ENCODE results near the gene ATF7.
"Not testable (repeated sequence)": the region's sequence is repeated elsewhere in the genome, so short reads cannot be mapped to it uniquely, and the experiment has no call there.

Gene ATF7

DNA sequence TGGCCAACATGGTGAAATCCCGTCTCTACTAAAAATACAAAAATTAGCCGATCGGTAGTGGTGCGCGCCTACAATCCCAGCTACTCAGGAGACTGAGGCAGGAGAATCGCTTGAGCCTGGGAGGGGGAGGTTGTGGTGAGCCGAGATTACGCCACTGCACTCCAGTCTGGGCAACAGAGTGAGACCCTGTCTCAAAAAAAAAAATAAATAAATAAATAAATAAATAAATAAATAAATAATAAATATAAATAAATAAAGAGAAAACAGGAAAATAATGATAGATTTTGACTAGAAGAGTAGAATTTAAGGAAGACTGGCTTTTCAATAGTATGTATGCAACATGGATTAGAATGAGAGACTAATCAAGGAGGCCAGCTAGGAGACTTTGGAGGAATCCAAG lies 76.1 kb downstream of the ATF7 start (continued):
- TF ChIP-seq, protein P1, sequence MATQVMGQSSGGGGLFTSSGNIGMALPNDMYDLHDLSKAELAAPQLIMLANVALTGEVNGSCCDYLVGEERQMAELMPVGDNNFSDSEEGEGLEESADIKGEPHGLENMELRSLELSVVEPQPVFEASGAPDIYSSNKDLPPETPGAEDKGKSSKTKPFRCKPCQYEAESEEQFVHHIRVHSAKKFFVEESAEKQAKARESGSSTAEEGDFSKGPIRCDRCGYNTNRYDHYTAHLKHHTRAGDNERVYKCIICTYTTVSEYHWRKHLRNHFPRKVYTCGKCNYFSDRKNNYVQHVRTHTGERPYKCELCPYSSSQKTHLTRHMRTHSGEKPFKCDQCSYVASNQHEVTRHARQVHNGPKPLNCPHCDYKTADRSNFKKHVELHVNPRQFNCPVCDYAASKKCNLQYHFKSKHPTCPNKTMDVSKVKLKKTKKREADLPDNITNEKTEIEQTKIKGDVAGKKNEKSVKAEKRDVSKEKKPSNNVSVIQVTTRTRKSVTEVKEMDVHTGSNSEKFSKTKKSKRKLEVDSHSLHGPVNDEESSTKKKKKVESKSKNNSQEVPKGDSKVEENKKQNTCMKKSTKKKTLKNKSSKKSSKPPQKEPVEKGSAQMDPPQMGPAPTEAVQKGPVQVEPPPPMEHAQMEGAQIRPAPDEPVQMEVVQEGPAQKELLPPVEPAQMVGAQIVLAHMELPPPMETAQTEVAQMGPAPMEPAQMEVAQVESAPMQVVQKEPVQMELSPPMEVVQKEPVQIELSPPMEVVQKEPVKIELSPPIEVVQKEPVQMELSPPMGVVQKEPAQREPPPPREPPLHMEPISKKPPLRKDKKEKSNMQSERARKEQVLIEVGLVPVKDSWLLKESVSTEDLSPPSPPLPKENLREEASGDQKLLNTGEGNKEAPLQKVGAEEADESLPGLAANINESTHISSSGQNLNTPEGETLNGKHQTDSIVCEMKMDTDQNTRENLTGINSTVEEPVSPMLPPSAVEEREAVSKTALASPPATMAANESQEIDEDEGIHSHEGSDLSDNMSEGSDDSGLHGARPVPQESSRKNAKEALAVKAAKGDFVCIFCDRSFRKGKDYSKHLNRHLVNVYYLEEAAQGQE (tag by site-specific recombination; IDR thresholded peaks at IDR 0.05), result peak; percentile 87
- TF ChIP-seq ZNF140 (tag by site-specific recombination; IDR thresholded peaks at IDR 0.05) (peak; percentile 91), ZNF558 (tag by site-specific recombination; IDR thresholded peaks at IDR 0.05) (peak; percentile 87), ZNF623 (tag by site-specific recombination; IDR thresholded peaks at IDR 0.05) (peak; percentile 88), ZNF791 (tag by site-specific recombination; IDR thresholded peaks at IDR 0.05) (0 out of 2 replicates have a peak, but pooled peaks have one; percentile 56), ZNF404 (tag by site-specific recombination; IDR thresholded peaks at IDR 0.05) (0 out of 2 replicates have a peak, but pooled peaks have one; percentile 20), ZXDB (tag by site-specific recombination; IDR thresholded peaks at IDR 0.05) (peak; percentile 89), ZNF426 (tag by site-specific recombination; IDR thresholded peaks at IDR 0.05) (peak; percentile 97), GFI1B (tag by site-specific recombination; IDR thresholded peaks at IDR 0.05) (0 out of 2 replicates have a peak, but pooled peaks have one; percentile 25), ZNF394 (tag by site-specific recombination; IDR thresholded peaks at IDR 0.05; ENCODE audit: borderline replicate concordance) (peak; percentile 99), ZNF555 (tag by site-specific recombination; conservative IDR thresholded peaks at IDR 0.05) (peak; percentile 96), ZNF501 (tag by site-specific recombination; IDR thresholded peaks at IDR 0.05) (peak; percentile 65; the same call in 1 of the 2 replicates), ZNF366 (tag by site-specific recombination; conservative IDR thresholded peaks at IDR 0.05) (peak; percentile 41; the same call in 1 of the 2 replicates), ZNF560 (tag by site-specific recombination; IDR thresholded peaks at IDR 0.05; ENCODE audit: borderline replicate concordance) (peak; percentile 90; the same call in 1 of the 2 replicates), ZNF664 (tag by site-specific recombination; IDR thresholded peaks at IDR 0.05) (peak; percentile 87), ZNF530 (tag by site-specific recombination; IDR thresholded peaks at IDR 0.05; ENCODE audit: low read depth) (0 out of 2 replicates have a peak, but pooled peaks have one; percentile 59)
- TF ChIP-seq, protein P2, sequence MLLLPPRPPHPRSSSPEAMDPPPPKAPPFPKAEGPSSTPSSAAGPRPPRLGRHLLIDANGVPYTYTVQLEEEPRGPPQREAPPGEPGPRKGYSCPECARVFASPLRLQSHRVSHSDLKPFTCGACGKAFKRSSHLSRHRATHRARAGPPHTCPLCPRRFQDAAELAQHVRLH (tag by site-specific recombination; IDR thresholded peaks at IDR 0.05), result peak; percentile 80

DNA sequence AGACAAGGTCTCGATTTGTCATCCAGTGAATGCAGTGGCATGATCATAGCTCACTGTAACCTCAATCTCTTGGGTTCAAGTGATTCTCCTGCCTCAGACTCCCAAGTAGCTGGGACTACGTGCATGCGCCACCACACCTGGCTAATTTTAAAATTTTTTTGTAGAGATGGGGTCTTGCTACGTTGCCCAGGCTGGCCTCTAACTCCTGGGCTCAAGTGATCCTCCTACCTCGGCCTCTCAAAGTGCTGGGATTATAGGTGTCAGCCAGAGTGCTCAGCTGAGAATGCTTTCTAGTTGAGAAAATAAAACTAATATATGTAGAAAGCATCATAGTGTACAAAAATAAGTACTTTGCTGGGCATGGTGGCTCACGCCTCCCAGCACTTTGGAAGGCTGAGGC lies 77.8 kb downstream of the ATF7 start:
- POLR2A ChIA-PET, result interaction anchor here (0.6 kb wide), 1 partner anchor 643 kb away, joined by 4 read pairs; no protein-coding TSS in a partner anchor
- CTCF ChIA-PET, result interaction anchor here (1.0 to 1.6 kb wide), 2 partner anchors 10 to 127 kb away, joined by 4 to 6 read pairs; partner anchors contain the start of gene ATP5MC2
- H3K9me3 ChIP-seq (ENCODE audit: control insufficient read depth, insufficient read depth, low read depth, low read length); H3K4me3 ChIP-seq (ENCODE audit: low read depth, low read length); H3K27ac ChIP-seq (ENCODE audit: extremely low read depth, low read depth, low read length): not testable (repeated sequence)
- H3K36me3 ChIP-seq (ENCODE audit: control insufficient read depth in 2 of 2, insufficient read depth in 1 of 2, low read length in 2 of 2), result peaks cover 9 to 16% of the 10 kb centered on the region in 2 experiments; a peak in 2 of 3 replicates
- TF ChIP-seq ZNF121 (tag by site-specific recombination; IDR thresholded peaks at IDR 0.05), result peak; percentile 88
- H3K4me1 ChIP-seq (ENCODE audit: control insufficient read depth, insufficient read depth, low read length), result peaks cover 14% of the 10 kb centered on the region

DNA sequence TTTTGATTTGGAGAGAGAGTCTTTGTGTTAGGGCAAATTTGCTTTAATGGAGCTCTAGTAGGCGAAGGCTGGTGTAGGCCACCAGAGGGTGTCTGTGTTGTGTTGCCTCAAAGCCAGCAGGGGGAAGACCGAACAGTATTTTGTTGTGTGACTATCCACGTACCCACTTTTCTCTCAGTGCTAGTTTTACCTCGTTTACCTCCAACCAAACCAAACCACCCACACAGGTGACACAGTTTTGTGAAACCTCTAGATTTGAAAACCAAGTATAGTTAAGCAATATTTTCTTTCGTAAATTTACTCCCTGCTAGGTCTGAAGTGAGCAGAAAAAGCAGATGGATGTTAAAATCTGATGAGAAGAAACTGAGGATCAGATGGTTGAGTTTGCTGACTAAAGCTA lies 82.6 kb downstream of the ATF7 start:
- H3K4me3 ChIP-seq (ENCODE audit: low read depth, low read length), result no peak overlapping the region
- no peaks in the 10 kb centered on the region for H3K9me3 ChIP-seq (ENCODE audit: control insufficient read depth, insufficient read depth, low read depth, low read length)
- ChIA-PET CTCF (interaction anchor here (0.6 to 3.4 kb wide), 25 partner anchors 10 to 214 kb away, joined by 3 to 50 read pairs (median 4); partner anchors contain the start of genes ATF7 and ATP5MC2), POLR2A (interaction anchor here (0.9 to 1.5 kb wide), 2 partner anchors 83 to 132 kb away, joined by 3 to 11 read pairs; partner anchors contain the start of genes ATF7 and ATP5MC2)
- no peak overlapping the region; the same call in 1 of the 2 replicates for H3K27ac ChIP-seq (ENCODE audit: extremely low read depth, low read depth, low read length)
- H3K4me1 ChIP-seq (ENCODE audit: control insufficient read depth, insufficient read depth, low read length), result peaks cover 9% of the 10 kb centered on the region
- peaks cover 15 to 26% of the 10 kb centered on the region in 2 experiments for H3K36me3 ChIP-seq (ENCODE audit: control insufficient read depth in 2 of 2, insufficient read depth in 1 of 2, low read length in 2 of 2)
- TF ChIP-seq MYNN (tag by site-specific recombination; IDR thresholded peaks at IDR 0.05; ENCODE audit: borderline replicate concordance) (no peak), ZNF654 (tag by site-specific recombination; IDR thresholded peaks at IDR 0.05; ENCODE audit: low read depth) (peak; percentile 71), ZNF660 (tag by site-specific recombination; IDR thresholded peaks at IDR 0.05) (peak; percentile 62; the same call in 1 of the 2 replicates)
- TF ChIP-seq, protein P3, sequence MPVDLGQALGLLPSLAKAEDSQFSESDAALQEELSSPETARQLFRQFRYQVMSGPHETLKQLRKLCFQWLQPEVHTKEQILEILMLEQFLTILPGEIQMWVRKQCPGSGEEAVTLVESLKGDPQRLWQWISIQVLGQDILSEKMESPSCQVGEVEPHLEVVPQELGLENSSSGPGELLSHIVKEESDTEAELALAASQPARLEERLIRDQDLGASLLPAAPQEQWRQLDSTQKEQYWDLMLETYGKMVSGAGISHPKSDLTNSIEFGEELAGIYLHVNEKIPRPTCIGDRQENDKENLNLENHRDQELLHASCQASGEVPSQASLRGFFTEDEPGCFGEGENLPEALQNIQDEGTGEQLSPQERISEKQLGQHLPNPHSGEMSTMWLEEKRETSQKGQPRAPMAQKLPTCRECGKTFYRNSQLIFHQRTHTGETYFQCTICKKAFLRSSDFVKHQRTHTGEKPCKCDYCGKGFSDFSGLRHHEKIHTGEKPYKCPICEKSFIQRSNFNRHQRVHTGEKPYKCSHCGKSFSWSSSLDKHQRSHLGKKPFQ (tag by site-specific recombination; IDR thresholded peaks at IDR 0.05), result 0 out of 2 replicates have a peak, but pooled peaks have one; percentile 34
- TF ChIP-seq, protein P4, sequence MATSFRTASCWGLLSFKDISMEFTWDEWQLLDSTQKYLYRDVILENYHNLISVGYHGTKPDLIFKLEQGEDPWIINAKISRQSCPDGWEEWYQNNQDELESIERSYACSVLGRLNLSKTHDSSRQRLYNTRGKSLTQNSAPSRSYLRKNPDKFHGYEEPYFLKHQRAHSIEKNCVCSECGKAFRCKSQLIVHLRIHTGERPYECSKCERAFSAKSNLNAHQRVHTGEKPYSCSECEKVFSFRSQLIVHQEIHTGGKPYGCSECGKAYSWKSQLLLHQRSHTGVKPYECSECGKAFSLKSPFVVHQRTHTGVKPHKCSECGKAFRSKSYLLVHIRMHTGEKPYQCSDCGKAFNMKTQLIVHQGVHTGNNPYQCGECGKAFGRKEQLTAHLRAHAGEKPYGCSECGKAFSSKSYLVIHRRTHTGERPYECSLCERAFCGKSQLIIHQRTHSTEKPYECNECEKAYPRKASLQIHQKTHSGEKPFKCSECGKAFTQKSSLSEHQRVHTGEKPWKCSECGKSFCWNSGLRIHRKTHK (tag by site-specific recombination; IDR thresholded peaks at IDR 0.05), result no peak
- TF ChIP-seq, protein P5, sequence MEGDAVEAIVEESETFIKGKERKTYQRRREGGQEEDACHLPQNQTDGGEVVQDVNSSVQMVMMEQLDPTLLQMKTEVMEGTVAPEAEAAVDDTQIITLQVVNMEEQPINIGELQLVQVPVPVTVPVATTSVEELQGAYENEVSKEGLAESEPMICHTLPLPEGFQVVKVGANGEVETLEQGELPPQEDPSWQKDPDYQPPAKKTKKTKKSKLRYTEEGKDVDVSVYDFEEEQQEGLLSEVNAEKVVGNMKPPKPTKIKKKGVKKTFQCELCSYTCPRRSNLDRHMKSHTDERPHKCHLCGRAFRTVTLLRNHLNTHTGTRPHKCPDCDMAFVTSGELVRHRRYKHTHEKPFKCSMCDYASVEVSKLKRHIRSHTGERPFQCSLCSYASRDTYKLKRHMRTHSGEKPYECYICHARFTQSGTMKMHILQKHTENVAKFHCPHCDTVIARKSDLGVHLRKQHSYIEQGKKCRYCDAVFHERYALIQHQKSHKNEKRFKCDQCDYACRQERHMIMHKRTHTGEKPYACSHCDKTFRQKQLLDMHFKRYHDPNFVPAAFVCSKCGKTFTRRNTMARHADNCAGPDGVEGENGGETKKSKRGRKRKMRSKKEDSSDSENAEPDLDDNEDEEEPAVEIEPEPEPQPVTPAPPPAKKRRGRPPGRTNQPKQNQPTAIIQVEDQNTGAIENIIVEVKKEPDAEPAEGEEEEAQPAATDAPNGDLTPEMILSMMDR (tag by site-specific recombination; IDR thresholded peaks at IDR 0.05), result peak; percentile 88

Measured in HEK293 (cell line).